Activated CD4-positive, alpha-beta T cell treated with anti-CD3 and anti-CD28 coated beads, Interleukin-2, amount 50 U/mL, for 4 hours (primary cell): ENCODE results near the gene FYCO1.

Experiments
- DNase-seq, 2 experiments: peaks; one replicate each; pipeline ENCODE4 v3.0.0-alpha.2; 2020

Gene FYCO1

DNA sequence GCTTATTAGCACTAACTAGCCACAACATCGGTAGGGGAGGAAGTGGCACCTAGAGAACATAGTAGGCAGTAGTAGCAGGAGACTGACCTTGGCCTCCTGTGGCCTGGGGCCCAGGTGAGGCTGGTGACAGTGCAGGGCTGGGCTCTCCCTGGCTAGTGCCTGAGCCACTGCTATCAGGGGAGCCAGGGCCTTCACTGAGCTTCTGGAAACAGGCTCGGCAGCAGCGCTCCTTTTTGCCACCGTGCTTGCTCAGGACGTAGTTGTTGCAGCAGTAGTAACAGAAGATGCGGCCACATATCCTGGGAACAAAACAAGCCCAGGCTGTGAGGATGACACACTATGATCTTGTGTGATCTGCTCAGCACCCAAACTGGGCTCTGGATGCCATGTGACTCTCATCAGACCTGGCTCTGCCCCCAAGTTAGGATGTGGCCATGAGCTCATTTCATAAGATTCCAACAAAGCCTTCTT lies 37.3 kb downstream of the FYCO1 start:
- no peak for DNase-seq

GRCh38 chr3:45957586-45957985 lies 38.0 kb downstream of the FYCO1 start:
- DNase-seq, result no peak

GRCh38 chr3:45955706-45956105 lies 39.9 kb downstream of the FYCO1 start:
- DNase-seq, result no peak

DNA sequence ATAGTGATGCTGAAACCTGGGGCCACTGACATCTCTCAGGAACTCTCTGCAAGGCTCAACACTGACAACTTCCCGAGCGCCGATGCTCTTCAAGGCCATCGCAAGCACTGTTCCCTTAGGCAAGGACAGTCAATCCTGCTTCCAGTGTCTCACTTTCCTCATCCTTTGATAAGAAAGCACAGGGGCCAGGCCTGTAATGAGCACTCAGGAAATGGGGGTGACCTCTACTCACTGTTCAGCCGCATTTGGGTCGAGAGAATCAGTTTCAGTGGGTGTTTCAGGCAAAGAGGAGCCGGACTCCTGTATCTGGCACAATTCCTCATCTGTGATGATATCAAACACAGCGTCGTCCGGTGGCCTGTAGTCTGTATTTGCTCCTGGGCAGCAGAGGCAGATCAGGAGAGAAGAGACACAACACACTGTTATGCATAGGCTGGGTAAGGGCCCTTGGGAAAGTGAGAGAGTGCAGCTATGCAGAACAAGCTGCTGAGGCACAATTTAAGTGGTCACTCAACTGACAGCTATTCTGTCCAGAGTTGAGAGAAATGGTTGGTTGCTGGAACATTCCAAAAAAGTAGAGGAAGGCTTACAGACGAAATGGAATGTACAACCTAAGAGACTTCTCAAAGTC lies 40.5 kb downstream of the FYCO1 start:
- no peak for DNase-seq

GRCh38 chr3:45954306-45954705 lies 41.3 kb downstream of the FYCO1 start:
- no peak for DNase-seq

DNA sequence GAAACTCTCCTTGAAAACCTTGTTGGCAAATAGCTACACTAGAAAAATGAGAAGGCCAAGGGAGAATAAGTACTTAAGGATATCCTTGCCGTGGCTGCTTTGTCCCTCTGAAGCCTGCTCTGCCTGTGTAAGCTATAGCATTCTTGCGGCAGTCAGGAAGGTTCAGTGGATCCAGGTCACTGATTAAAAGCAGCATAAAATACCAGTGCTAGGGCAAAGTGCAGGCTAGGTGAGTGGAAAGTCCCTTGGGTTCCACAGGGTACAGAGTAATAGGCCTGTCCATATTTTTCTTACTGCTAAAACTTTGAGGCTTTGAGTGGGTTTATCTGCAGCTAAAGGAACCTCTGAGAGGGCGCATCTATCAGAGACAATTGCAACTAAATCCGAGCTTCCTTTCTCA lies 42.1 kb downstream of the FYCO1 start:
- no peak for DNase-seq

DNA sequence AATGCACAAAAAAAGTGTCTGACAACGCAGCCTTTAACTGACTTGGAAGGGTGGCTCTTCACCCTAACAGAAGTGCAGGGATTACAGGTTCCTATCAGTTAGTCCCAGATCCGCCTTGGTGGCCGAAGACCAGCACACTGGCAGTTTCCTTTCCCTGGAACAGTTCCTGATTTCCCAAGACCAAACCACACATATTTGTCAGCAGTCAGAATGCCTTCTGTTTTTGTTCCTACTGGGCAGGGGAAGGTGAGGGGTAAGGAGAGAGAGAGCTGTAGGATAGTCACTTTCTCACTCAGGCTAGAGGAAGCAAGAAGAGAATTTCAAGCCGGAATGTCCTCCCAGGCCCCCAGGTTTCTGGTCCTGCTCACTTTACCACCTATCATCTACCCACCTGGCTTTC lies 43.2 kb downstream of the FYCO1 start:
- DNase-seq, result no peak

GRCh38 chr3:45951946-45952345 lies 43.7 kb downstream of the FYCO1 start:
- DNase-seq, result no peak

DNA sequence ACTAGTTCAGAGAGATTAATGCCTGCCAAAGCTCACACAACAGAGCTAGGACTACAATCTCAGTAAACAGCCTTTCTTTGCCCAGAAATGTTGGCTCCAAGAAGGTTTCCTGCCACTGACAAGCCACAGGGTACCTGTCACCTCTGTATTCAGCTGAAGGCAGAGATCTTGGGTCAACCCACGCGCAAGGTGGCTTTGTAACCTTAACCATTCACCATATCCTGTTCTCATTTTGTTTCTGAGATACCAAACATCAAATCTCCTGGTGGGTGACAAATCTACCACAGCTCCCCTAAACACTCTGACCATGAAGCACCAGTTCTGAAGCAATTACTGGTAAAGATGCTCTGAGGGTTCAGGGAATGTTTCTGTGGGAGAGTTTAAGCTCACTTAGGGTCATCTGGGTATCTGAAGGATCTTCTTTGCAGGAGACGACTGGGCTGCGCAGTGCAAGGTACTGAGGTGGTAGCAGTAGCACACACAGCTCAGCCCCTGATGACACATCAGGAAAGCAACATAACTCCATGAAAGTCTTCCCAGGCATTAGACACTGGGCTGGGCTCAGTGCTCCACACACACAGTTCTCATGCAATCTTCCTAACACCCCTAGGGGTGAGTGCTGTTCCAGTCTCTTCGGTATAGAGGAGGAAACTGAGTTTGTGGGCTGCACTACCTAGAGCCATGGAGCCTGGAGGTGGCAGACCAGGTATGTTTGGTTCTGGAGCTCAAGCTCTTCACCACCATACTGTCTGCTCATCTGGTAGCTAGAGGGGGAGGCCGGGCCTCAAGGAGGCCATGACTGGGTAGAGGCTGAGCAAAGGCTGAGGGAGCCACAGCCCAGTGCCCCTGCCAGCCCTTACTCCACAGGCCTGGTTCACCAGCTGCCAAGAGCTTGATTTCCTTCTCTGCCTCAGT lies 44.7 kb downstream of the FYCO1 start:
- DNase-seq, result peak; percentile 32 to 47

- no peak for DNase-seq
These were observed 45.5 kb downstream of the FYCO1 start for GRCh38 chr3:45950131-45950530.

DNA sequence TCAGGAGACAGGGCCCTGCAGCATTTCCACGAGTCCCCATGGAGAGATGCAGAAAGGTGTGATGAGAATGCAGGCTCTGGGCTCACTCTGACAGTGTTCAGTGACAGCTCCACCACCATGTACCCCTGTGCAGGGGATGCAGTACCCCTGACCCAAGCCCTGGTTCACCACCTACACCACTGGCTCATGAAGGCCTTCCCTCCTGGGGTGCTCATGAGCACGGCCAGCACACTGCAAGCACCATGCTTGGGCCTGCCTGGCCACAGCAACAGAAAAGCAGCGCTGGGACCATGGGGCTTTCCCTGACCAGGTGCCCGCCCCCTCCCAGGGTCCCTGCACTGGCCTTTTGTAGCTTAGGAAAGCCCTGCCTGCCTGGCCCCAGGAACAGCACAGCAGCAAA lies 46.2 kb downstream of the FYCO1 start:
- DNase-seq, result no peak

- no peak for DNase-seq
These were observed 46.7 kb downstream of the FYCO1 start for GRCh38 chr3:45948881-45949280.

DNA sequence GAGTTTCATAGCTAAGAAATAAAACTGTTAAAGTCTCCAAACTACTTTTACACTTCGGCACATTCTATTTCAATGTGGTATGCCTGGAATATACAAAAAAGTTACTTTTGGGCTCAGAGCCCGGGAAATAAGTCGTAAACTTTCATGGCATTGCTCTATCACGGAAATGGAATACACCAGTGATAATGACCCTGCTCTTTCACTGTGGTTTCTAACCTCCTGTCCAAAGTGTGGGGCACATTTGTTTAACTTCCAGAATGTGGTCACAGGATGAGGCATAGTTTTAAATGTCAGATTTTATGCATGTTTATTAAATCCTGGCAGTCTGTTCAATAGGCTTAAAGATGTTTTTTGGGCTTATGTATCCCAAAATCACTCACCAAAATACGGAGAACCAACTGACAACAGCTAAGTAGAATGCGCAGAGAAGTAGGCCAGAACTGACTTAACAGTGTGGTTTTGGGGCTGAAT lies 47.3 kb downstream of the FYCO1 start:
- no peak for DNase-seq

GRCh38 chr3:45947361-45947760 lies 48.3 kb downstream of the FYCO1 start:
- DNase-seq, result no peak

DNA sequence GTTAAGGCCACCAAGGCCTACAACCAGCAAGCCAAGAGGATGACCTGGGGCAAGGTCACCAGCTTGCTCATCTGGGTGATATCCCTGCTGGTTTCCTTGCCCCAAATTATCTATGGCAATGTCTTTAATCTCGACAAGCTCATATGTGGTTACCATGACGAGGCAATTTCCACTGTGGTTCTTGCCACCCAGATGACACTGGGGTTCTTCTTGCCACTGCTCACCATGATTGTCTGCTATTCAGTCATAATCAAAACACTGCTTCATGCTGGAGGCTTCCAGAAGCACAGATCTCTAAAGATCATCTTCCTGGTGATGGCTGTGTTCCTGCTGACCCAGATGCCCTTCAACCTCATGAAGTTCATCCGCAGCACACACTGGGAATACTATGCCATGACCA lies 48.7 kb downstream of the FYCO1 start:
- no peak for DNase-seq

DNA sequence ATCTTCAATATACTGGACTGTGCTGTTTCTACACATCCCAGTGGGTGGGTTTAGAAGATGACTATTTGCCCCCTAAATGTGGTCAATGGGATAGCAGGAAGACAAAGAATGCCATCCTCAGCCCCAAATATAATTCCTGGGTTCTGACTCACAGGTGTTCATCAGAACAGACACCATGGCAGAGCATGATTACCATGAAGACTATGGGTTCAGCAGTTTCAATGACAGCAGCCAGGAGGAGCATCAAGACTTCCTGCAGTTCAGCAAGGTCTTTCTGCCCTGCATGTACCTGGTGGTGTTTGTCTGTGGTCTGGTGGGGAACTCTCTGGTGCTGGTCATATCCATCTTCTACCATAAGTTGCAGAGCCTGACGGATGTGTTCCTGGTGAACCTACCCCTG lies 49.3 kb downstream of the FYCO1 start:
- no peak for DNase-seq

GRCh38 chr3:45944830-45945620 lies 50.6 kb downstream of the FYCO1 start:
- DNase-seq, result no peak

- DNase-seq, result peak; percentile 32 to 40
These were observed 52.3 kb downstream of the FYCO1 start, which contains the start of gene CXCR6 for GRCh38 chr3:45943207-45943846. Gene CXCR6, plus strand, starts transcription at chr3:45943464. Its CDS starts 3,018 bp downstream, at chr3:45946482.

DNA sequence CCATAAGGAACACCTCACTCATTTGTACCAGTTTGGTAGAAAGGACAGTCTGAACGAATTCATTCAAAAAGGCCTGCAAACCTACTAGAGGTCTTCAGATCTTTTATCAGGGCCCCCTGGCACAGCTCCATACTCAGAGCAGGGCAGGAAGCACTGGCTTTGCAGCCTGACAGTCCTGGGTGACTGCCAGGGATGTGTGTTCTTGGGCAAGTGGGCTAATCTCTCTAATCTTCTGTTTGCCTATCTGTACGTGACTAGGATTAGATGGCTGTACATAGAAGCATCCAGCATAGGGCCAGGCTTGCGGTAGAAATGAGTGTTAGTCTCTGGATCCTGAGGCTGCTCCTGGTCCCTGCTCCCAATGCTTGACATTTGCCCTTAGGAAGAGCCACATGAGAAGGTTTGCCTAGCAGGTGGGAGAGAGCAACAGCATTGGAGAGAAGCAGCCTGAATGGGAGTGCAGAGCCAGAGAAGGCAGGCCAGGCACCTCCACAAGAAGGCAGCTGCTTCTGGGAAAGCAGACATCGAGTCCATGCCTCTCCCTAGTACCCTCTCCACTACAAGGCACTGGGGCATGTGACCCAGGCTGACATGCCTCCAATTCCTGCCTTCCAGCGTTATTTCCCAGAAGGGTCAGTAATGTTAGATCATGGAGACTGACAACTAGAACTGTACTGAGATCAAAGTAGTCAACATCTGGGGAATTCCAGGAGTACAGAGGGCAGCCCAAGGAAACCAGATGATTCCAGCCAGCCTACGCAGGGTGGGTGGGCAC lies 53.4 kb downstream of the FYCO1 start:
- DNase-seq, result no peak

DNA sequence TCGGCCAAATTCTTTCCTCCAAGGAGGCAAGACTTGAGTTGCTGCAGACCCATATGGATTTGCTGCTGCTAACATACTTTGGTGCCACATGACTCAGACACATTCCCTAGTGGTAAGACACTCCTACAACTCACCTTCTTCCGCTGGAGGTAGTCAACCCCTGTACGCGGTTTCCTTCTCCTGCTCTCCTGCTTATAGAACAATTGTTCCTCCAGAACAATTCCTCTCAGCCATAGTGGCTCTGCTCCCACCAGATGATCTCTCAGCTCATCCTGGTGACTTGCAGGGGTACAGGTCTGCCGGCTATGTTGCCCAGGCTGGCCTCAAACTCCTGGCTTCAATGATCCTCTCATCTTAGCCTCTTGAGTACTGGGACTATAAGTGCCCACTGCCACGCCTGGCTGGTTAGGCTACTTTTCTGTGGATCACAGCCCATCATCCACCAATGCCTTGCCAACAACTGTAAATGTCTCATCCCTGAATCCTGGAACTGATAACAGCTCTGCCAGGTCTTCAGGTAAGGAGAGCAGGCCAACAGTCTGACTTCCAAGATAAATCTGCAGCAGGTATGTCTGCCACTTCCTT lies 54.8 kb downstream of the FYCO1 start:
- DNase-seq, result no peak

GRCh38 chr3:45940004-45940780 lies 55.4 kb downstream of the FYCO1 start:
- no peak for DNase-seq
